NCI-H345 treated with DMSO at 0.1 percent for 48 hours (cell line): ENCODE data around the gene ARHGEF1.

Source experiments
- DNase-seq: peaks from one replicate; lab custom pipeline; 2025; ENCODE audit not compliant: unreplicated experiment; lab: John Stamatoyannopoulos, UW

ARHGEF1 gene

GRCh38 chr19:41882568-41883462, at the start of gene ARHGEF1:
Gene ARHGEF1, plus strand, starts transcription at chr19:41883184. Its CDS starts 4,899 bp downstream, at chr19:41888083.
- DNase-seq = no peak

GRCh38 chr19:41837981-41838708, 44.8 kb upstream of the ARHGEF1 start:
- DNase-seq = no peak

GRCh38 chr19:41839211-41839610, 43.8 kb upstream of the ARHGEF1 start:
- DNase-seq = no peak

GRCh38 chr19:41843371-41843770, 39.6 kb upstream of the ARHGEF1 start:
- no peak for DNase-seq

GRCh38 chr19:41844601-41845000, 38.4 kb upstream of the ARHGEF1 start, which contains the start of gene LYPD4:
Gene LYPD4, minus strand, starts transcription at chr19:41844683. Its CDS starts 5,398 bp downstream, at chr19:41839285.
- DNase-seq = no peak

- no peak for DNase-seq
Measured at GRCh38 chr19:41845001-41845050, 38.2 kb upstream of the ARHGEF1 start, which contains the start of gene DMRTC2. Gene DMRTC2, plus strand, starts transcription at chr19:41845042. Its CDS starts 2,387 bp downstream, at chr19:41847429.

- DNase-seq = no peak
Measured at GRCh38 chr19:41845051-41845590, 37.9 kb upstream of the ARHGEF1 start.

GRCh38 chr19:41847351-41848105, 35.5 kb upstream of the ARHGEF1 start:
- DNase-seq = no peak

- no peak for DNase-seq
Measured at GRCh38 chr19:41848666-41849065, 34.3 kb upstream of the ARHGEF1 start.

- no peak for DNase-seq
Measured at GRCh38 chr19:41849067-41849466, 33.9 kb upstream of the ARHGEF1 start.

GRCh38 chr19:41850381-41850780, 32.6 kb upstream of the ARHGEF1 start:
- no peak for DNase-seq

GRCh38 chr19:41851456-41851855, 31.5 kb upstream of the ARHGEF1 start:
- DNase-seq = no peak

GRCh38 chr19:41853344-41853743, 29.6 kb upstream of the ARHGEF1 start:
- DNase-seq = no peak

- no peak for DNase-seq
Measured at GRCh38 chr19:41853768-41854167, 29.2 kb upstream of the ARHGEF1 start.

- DNase-seq = no peak
Measured at GRCh38 chr19:41859213-41859617, 23.8 kb upstream of the ARHGEF1 start.

GRCh38 chr19:41859618-41860418, 23.2 kb upstream of the ARHGEF1 start, which contains the start of gene RPS19:
Gene RPS19, plus strand, starts transcription at chr19:41860255. Its CDS starts 520 bp downstream, at chr19:41860775.
- DNase-seq = peak; percentile 84

- DNase-seq = no peak
Measured at GRCh38 chr19:41860419-41861115, 22.4 kb upstream of the ARHGEF1 start.

GRCh38 chr19:41861116-41861768, 21.7 kb upstream of the ARHGEF1 start:
- no peak for DNase-seq

- DNase-seq = no peak
Measured at GRCh38 chr19:41861846-41862245, 21.1 kb upstream of the ARHGEF1 start.
